ENCODE data around the gene RABL6. TPM values are rescaled to one million over a fixed set of nuclear protein-coding genes. Genes with fewer than 3 reads are reported as not detected.

RABL6 gene
- total RNA-seq, 5 donors from 2014 or later (not counting 1 experiment from before 2014, with no cell fraction given) = 60.5 to 86.7 (median 82.8) TPM

DNA sequence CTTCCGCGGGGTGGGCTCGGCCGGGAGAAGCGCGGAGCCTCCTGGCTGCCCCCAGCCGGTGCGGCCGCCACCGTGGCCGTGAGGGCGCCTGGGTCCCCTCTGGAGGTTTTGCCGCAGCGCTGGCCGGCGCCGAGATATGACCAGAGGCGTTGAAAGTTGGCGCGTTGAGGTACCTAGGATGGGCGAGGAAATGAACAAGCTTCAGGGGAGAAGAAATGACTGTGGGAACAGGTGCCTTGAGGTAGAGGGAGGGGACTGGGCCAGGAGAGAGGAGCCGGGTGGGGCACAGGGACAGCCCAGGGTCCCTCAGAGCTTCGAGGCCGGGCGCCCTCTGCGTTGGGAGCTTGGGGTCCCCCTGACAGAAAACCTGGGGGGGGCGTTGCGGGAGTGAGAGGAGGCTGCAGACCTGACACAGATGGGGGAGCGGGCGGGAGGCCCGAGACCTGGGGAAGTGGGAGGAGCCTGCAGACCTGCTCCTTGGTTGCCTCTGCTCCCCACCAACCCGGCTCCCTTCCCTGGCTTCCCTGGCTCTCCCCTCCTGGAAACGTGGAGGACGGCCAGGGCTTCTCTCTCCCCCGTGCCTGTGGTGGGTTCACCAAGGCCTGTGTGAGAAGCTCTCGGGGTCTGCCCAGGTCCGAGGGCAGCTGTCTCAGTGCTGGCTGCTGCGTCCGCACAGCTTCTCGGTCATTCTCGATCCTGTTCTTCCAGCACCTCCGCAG lies 14.2 kb downstream of the RABL6 start:
- H3K27me3 Mint-ChIP-seq = no peaks in the 10 kb centered on the region
- 94% methylated on average over 37 of the region's 42 CpGs for WGBS (ENCODE audit: insufficient coverage)
- ChIA-PET POLR2A (no interaction called here), CTCF (interaction anchor here in 1 of 2 donors (0.6 kb wide), 1 partner anchor 18 kb away, joined by 3 read pairs; no protein-coding TSS in a partner anchor)
- H3K4me1 Mint-ChIP-seq = peaks cover 8 to 12% (median 9%) of the 10 kb centered on the region in 3 donors
- no peak overlapping the region for H3K4me3 ChIP-seq (ENCODE audit: control insufficient read depth in 1 of 2, extremely low read depth in 1 of 2, low read length in 1 of 2)
- no peak for DNase-seq
- no peaks in the 10 kb centered on the region for H3K9me3 Mint-ChIP-seq
- no peak overlapping the region for H3K4me3 Mint-ChIP-seq
- no peaks in the 10 kb centered on the region for H3K9me3 ChIP-seq
- H3K36me3 Mint-ChIP-seq = peaks cover 2% of the 10 kb centered on the region
- no peak overlapping the region for H3K27ac Mint-ChIP-seq
- ATAC-seq (replicated peaks in 1 of 4) = no peak
- peaks cover 9 to 27% of the 10 kb centered on the region in 2 donors for H3K36me3 ChIP-seq (ENCODE audit: control insufficient read depth in 2 of 2, extremely low read depth in 1 of 2, insufficient read depth in 1 of 2, low read length in 1 of 2)
- no peaks in the 10 kb centered on the region for H3K4me1 ChIP-seq (ENCODE audit: control insufficient read depth in 1 of 2, extremely low read depth in 1 of 2, insufficient read depth in 2 of 2, low read length in 2 of 2)
- no peaks in the 10 kb centered on the region for H3K27me3 ChIP-seq (replicated peaks in 1 of 2; ENCODE audit: control insufficient read depth in 2 of 2, extremely low read depth in 1 of 2, insufficient read depth in 2 of 2, low read length in 1 of 2)
- no peak overlapping the region for H3K27ac ChIP-seq (ENCODE audit: low read length)

DNA sequence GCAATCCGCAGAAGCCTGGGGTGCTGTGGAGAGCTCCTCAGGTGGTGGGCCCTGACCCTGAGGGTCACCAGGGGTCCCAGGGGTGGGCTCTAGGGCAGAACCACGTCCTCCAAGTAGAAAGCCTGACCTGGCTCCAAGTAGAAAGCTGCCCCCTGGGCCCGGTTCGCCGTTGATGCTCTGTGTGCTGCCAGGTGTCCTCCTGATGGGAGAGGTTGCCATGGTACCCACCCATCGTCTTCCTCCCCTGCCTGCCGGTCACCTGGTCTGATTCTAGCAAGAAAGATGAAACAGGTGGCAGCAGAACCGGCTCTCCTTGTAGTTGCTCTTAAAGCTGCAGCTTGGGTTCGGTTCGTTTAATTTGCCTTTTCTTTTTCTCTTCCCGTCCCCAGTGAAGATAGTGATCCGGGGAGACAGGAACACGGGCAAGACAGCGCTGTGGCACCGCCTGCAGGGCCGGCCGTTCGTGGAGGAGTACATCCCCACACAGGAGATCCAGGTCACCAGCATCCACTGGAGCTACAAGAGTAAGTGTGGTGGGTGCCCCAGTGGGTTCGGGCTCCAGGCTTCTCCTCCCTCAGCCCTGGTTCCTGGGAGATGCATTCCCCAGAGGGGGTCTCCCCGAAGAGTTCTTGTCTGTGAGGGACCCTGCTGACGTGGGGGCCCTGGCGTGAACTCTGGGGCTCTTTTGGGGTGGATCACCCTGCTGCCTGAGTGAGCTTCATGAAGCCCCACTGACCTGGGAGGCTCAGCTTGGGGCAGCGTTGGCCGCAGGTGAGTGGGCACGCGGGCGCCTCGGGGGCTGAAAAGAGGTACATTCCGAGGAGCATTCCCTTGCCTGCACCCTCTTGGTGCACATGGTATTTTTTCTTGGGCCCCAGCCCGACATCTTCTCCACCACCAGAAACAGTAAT lies 15.6 kb downstream of the RABL6 start:
- H3K4me3 Mint-ChIP-seq = no peak overlapping the region
- no peaks in the 10 kb centered on the region for H3K4me1 ChIP-seq (ENCODE audit: control insufficient read depth in 1 of 2, extremely low read depth in 1 of 2, insufficient read depth in 2 of 2, low read length in 2 of 2)
- peaks cover 13 to 33% of the 10 kb centered on the region in 2 donors for H3K36me3 ChIP-seq (ENCODE audit: control insufficient read depth in 2 of 2, extremely low read depth in 1 of 2, insufficient read depth in 1 of 2, low read length in 1 of 2)
- H3K36me3 Mint-ChIP-seq = no peaks in the 10 kb centered on the region
- peaks cover 8 to 9% (median 8%) of the 10 kb centered on the region in 3 donors for H3K4me1 Mint-ChIP-seq
- no peak for ATAC-seq (replicated peaks in 1 of 4)
- no peak overlapping the region for H3K4me3 ChIP-seq (ENCODE audit: control insufficient read depth in 1 of 2, extremely low read depth in 1 of 2, low read length in 1 of 2)
- ChIA-PET POLR2A (no interaction called here), CTCF (interaction anchor here in 1 of 2 donors (0.6 kb wide), 1 partner anchor 17 kb away, joined by 3 read pairs; no protein-coding TSS in a partner anchor)
- H3K27ac Mint-ChIP-seq = no peak overlapping the region
- DNase-seq = no peak
- no peak overlapping the region for H3K27ac ChIP-seq (ENCODE audit: low read length)
- no peaks in the 10 kb centered on the region for H3K9me3 ChIP-seq
- 97% methylated on average over 18 of the region's 30 CpGs for WGBS (ENCODE audit: insufficient coverage)
- no peaks in the 10 kb centered on the region for H3K9me3 Mint-ChIP-seq
- no peaks in the 10 kb centered on the region for H3K27me3 ChIP-seq (replicated peaks in 1 of 2; ENCODE audit: control insufficient read depth in 2 of 2, extremely low read depth in 1 of 2, insufficient read depth in 2 of 2, low read length in 1 of 2)
- H3K27me3 Mint-ChIP-seq = no peaks in the 10 kb centered on the region

DNA sequence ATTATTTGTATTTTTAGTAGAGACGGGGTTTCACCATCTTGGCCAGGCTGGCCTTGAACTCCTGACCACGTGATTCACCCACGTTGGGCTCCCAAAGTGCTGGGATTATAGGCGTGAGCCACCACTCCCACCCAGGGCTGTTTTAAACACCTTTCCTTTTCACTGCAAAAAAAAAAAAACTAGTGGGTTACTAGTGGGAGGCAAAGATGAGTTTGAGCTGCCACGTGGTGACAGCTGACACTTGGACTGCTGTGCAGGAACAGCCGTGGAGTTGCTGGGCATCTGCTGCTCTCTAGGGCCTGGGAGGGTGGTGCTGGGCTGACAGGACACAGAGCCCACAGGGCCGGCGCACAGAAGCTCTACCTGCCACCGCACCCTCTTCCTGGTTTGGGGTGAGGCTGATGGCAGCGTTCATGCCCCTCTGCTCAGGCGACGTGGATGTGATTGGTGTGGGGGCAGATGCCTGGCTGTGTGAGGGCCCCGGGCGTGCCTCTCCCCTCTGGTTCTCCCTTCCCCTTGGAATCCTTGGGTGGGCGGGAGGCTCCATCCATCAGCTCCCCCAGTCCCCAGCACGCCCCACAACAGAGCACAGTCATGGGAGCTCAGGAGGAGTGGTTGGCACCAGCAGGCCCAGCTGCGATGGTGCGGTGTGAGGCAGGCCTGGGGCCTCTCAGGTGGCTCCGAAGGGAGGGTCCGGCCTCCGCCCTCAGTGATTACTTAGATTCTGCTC lies 16.9 kb downstream of the RABL6 start:
- CTCF ChIA-PET = interaction anchor here in 1 of 2 donors (0.6 to 0.7 kb wide), 2 partner anchors 11 to 16 kb away, joined by 3 to 5 read pairs; no protein-coding TSS in a partner anchor
- no peak for DNase-seq
- H3K9me3 Mint-ChIP-seq = no peaks in the 10 kb centered on the region
- no peak for ATAC-seq (replicated peaks in 1 of 4)
- Histone ChIP-seq H3K27me3 (replicated peaks in 1 of 2; ENCODE audit: control insufficient read depth in 2 of 2, extremely low read depth in 1 of 2, insufficient read depth in 2 of 2, low read length in 1 of 2) (no peaks in the 10 kb centered on the region), H3K27ac (ENCODE audit: low read length) (no peak overlapping the region), H3K4me3 (ENCODE audit: control insufficient read depth in 1 of 2, extremely low read depth in 1 of 2, low read length in 1 of 2) (no peak overlapping the region), H3K9me3 (no peaks in the 10 kb centered on the region), H3K4me1 (ENCODE audit: control insufficient read depth in 1 of 2, extremely low read depth in 1 of 2, insufficient read depth in 2 of 2, low read length in 2 of 2) (no peaks in the 10 kb centered on the region), H3K36me3 (ENCODE audit: control insufficient read depth in 2 of 2, extremely low read depth in 1 of 2, insufficient read depth in 1 of 2, low read length in 1 of 2) (peaks cover 13 to 45% of the 10 kb centered on the region in 2 donors)
- 90% methylated on average over 9 of the region's 21 CpGs for WGBS (ENCODE audit: insufficient coverage)
- no peak overlapping the region for H3K27ac Mint-ChIP-seq
- H3K4me3 Mint-ChIP-seq = no peak overlapping the region
- H3K36me3 Mint-ChIP-seq = no peaks in the 10 kb centered on the region
- peaks cover 8 to 9% (median 8%) of the 10 kb centered on the region in 3 donors for H3K4me1 Mint-ChIP-seq
- no peaks in the 10 kb centered on the region for H3K27me3 Mint-ChIP-seq
- POLR2A ChIA-PET = no interaction called here

DNA sequence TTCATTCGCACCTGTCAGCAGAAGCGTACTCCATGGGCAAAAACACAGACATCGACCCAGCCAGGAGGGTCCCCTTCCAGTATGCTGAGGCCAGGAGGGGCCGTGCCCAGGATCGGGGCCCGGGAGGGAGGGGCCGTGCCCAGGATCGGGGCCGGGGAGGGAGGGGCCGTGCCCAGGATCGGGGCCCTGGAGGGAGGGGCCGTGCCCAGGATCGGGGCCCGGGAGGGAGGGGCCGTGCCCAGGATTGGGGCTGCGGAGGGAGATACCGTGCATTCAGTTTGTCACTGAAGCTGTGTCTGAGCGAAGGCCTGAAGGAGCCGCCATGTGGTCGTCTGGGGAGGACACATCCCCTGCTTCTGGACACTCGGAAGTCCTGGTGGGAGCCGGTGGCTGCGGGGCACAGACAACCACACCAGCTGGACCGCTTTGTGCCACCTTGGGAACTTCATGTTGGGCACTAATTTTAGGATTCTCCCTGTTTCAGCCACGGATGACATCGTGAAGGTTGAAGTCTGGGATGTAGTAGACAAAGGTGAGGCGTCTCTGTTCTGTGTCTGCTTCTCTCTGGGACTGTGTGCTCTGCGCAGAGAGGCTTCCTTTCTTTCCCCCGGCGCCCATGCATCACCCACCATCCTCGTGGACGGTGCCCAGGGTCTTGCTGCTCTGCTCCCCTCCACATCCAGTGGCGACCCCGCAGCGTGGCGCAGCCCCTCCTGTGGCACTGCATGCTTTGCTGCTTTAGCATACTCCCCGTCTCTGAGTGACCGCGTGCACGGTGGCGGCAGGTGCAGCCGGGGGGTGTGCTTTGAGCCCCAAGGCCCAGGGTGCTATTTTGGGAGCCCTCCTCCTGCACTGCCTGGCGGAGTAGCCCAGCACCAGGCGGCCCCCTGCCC lies 17.8 kb downstream of the RABL6 start:
- no peak for ATAC-seq (replicated peaks in 1 of 4)
- Histone ChIP-seq H3K27ac (ENCODE audit: low read length) (no peak overlapping the region), H3K4me1 (ENCODE audit: control insufficient read depth in 1 of 2, extremely low read depth in 1 of 2, insufficient read depth in 2 of 2, low read length in 2 of 2) (no peaks in the 10 kb centered on the region), H3K36me3 (ENCODE audit: control insufficient read depth in 2 of 2, extremely low read depth in 1 of 2, insufficient read depth in 1 of 2, low read length in 1 of 2) (peaks cover 13 to 45% of the 10 kb centered on the region in 2 donors), H3K27me3 (replicated peaks in 1 of 2; ENCODE audit: control insufficient read depth in 2 of 2, extremely low read depth in 1 of 2, insufficient read depth in 2 of 2, low read length in 1 of 2) (no peaks in the 10 kb centered on the region), H3K4me3 (ENCODE audit: control insufficient read depth in 1 of 2, extremely low read depth in 1 of 2, low read length in 1 of 2) (no peak overlapping the region), H3K9me3 (no peaks in the 10 kb centered on the region)
- H3K4me1 Mint-ChIP-seq = peaks cover 6 to 7% (median 7%) of the 10 kb centered on the region in 3 donors
- POLR2A ChIA-PET = no interaction called here
- no peak for DNase-seq
- 97% methylated on average over 35 of the region's 44 CpGs for WGBS (ENCODE audit: insufficient coverage)
- H3K4me3 Mint-ChIP-seq = no peak overlapping the region
- CTCF ChIA-PET = no interaction called here
- H3K9me3 Mint-ChIP-seq = no peaks in the 10 kb centered on the region
- no peaks in the 10 kb centered on the region for H3K36me3 Mint-ChIP-seq
- no peak overlapping the region for H3K27ac Mint-ChIP-seq
- no peaks in the 10 kb centered on the region for H3K27me3 Mint-ChIP-seq

DNA sequence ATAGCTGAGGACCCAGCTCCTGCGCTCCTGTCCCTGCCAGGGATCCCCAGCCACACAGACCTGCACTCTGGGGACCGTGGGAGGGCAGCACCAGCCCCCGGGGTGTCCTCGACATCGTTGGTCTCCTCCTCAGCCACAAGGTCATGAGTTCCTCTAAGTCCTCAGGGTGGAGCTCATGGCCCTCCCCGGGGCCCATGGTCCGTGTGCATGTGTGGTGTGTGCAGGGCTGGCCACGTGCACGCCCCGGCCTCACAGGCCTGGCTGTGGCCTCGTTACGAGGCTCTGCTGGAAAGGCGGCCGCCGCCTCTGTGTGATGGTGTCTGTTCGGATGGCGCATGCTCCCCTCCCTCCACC lies 18.4 kb downstream of the RABL6 start:
- DNase-seq = no peak
- H3K4me1 Mint-ChIP-seq = peaks cover under 1% of the 10 kb centered on the region in 3 donors
- Histone ChIP-seq H3K4me3 (ENCODE audit: control insufficient read depth in 1 of 2, extremely low read depth in 1 of 2, low read length in 1 of 2) (no peak overlapping the region), H3K27ac (ENCODE audit: low read length) (no peak overlapping the region), H3K9me3 (no peaks in the 10 kb centered on the region), H3K27me3 (replicated peaks in 1 of 2; ENCODE audit: control insufficient read depth in 2 of 2, extremely low read depth in 1 of 2, insufficient read depth in 2 of 2, low read length in 1 of 2) (no peaks in the 10 kb centered on the region), H3K4me1 (ENCODE audit: control insufficient read depth in 1 of 2, extremely low read depth in 1 of 2, insufficient read depth in 2 of 2, low read length in 2 of 2) (no peaks in the 10 kb centered on the region), H3K36me3 (ENCODE audit: control insufficient read depth in 2 of 2, extremely low read depth in 1 of 2, insufficient read depth in 1 of 2, low read length in 1 of 2) (peaks cover 13 to 48% of the 10 kb centered on the region in 2 donors)
- ChIA-PET POLR2A (no interaction called here), CTCF (no interaction called here)
- no peaks in the 10 kb centered on the region for H3K27me3 Mint-ChIP-seq
- no peak for ATAC-seq (replicated peaks in 1 of 4)
- H3K27ac Mint-ChIP-seq = no peak overlapping the region
- H3K9me3 Mint-ChIP-seq = no peaks in the 10 kb centered on the region
- 93% methylated on average over 5 of the region's 17 CpGs for WGBS (ENCODE audit: insufficient coverage)
- H3K36me3 Mint-ChIP-seq = no peaks in the 10 kb centered on the region
- no peak overlapping the region for H3K4me3 Mint-ChIP-seq

All from T-cell (primary cell).